Renal pelvis (tissue), 4 donors: ENCODE data around the gene CPT1B. TPM values are rescaled to one million over a fixed set of nuclear protein-coding genes. Genes with fewer than 3 reads are reported as not detected.
A peak's percentile ranks its signal among the peaks of the same experiment; 100 is the strongest.
"Not testable (repeated sequence)": the region's sequence is repeated elsewhere in the genome, so short reads cannot be mapped to it uniquely, and the experiment has no call there.

Experiments used
- DNase-seq: peaks from one replicate; pipeline ENCODE4 v3.0.0-alpha.2; 2013
- polyA plus RNA-seq, 3 donors: library from polyadenylated mRNA; unstranded; fragments of 120-200 nt; gene quantifications; one replicate each; pipeline ENCODE4 v1.2.1, GENCODE V29; 2013; ENCODE audit not compliant: insufficient read length in 3 of 3

Gene CPT1B
- polyA plus RNA-seq, 3 donors, result 16.8 to 18.3 (median 17.1) TPM

DNA sequence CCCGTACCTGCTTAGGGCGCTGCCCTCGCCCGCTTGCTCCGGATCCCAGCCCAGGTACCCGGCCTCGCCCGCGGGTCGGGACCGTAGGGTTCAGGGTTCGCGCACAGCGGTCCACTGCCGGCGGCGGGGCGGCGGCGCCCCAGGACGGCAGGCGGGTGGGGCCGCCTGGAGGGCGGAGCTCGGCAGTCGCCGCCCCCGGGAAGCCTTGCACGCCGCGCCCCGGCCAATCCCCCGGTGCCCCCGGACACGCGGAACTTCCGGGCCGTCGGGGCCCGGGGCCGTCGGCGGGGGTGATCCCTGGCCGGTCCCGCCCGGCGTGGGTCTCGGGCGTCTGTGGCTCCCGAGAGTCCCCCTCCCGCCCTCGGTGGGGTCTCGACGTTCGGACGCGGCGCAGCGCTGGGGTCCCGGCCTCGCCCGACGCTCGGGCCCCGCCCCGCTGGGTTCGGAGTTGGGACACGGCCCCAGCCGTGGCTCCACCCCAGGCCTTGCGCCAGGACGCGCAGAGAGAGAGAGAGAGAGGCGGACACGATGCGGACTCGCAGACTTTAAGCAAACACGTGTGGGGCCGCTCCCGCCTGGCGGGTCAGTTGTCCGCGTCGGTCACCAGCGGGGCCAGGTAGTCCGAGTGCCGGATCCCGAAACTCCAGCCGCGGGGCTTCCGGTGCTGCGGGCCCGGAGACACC is 48.2 kb downstream of the CPT1B start, which contains the start of gene TYMP:
Gene TYMP, minus strand, starts transcription at position 116 of the 683 bp plus-strand sequence. CDS start 303 bp downstream, outside the sequence.
- no peak for DNase-seq

- DNase-seq, result no peak
These were observed 48.8 kb downstream of the CPT1B start for GRCh38 chr22:50529416-50529896.

- no peak for DNase-seq
These were observed 49.4 kb downstream of the CPT1B start for GRCh38 chr22:50528682-50529415.

- DNase-seq, result no peak
These were observed 50.1 kb downstream of the CPT1B start for GRCh38 chr22:50527921-50528681.

GRCh38 chr22:50526834-50527801 is 51.1 kb downstream of the CPT1B start:
- no peak for DNase-seq

DNA sequence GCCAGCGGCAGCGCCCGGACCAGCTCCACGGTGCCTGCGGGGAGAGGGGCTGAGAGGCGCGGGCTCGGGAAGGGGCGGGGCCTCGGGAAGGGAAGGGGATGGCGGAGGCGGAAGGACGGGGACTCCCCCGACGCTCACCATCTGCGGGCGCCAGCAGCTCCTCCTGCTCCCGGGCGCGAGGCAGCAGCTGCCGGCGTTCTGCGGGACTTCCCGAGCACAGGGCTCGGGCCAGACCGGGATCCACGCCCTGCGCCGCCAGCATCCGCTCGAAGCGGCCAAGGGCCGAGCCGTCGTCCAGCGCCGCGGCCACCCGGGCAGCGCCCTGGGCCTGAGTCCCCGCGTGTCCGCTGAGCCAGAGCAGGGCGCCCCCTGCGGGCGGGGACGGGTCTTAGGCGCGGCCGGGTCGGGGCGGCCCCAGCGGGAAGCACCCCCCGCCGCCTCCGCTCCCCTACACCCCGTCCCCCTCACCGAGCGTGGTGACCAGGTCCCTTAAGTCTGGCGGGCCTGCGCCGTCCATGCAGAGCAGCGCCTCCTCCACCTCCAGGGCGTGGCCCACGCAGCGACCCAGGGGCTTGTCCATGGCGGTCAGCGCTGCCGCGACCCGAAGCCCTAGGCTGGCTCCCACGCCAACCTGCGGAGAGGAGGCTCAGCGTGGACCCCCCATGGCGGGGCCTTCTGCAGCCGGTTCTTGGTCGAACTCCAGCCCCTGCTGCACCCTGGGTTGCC is 52.0 kb downstream of the CPT1B start:
- peak; percentile 73 for DNase-seq

- DNase-seq, result no peak
These were observed 52.4 kb downstream of the CPT1B start for GRCh38 chr22:50525858-50526107.

DNA sequence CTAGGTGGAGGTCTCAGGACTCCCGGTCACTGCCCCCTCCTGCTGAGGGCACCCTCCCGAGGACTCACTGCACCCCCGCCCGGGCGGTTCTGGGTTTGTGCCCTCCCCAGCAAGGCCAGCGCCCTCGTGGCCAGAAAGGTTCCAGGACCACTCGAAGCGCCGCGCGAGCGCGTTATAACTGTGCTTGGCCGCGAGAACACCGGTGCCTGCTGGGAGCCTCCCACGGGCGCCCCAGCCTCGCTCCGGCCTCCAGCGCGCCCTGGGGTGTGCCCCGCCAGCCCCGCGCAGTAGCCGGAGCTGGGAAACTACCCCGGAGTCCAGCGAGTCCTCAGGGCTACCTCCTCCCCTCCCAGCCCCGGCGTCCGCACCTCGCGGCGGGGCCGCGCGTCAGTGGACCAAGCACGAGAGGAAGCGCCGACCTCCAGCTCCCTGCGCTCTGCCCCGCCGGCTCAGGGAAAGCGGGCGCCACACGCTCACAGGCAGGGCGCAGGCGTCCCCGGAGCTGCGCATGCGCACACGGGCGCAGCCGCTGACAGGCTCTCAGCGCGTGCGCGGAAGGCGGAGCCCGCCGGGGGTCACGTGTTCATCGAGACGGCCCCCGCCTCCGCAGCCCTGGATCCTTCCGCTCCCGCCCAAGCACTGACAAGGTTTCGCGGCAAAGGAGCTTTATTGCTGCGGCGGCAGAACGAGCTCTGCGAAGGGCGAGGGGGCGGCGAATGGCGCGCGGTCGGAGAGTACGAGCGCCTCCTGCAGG is 52.9 kb downstream of the CPT1B start, which contains the start of gene SCO2:
Gene SCO2, minus strand, starts transcription at position 495 of the 754 bp plus-strand sequence. CDS start 1,187 bp downstream, outside the sequence.
- peak; percentile 97 for DNase-seq

- DNase-seq, result no peak
These were observed 53.5 kb downstream of the CPT1B start for GRCh38 chr22:50524676-50525103.

GRCh38 chr22:50523806-50524675 is 54.2 kb downstream of the CPT1B start:
- DNase-seq, result no peak

DNA sequence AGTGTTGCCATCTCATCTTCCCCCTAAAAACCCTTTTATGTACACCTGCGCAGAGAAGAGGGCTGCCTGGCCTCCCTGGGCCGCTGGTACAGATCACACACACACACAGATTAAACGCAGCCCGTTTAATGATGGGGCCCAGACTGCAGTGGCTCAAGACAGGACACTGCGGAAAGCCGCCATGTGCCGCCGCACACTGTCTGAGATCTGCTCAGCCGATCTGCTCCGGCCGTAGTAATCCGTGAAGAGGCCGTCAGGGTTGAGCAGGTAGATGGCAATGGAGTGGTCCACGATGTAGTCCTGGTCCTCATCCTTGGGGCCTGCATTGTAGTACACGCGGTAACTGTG is 54.8 kb downstream of the CPT1B start:
- DNase-seq, result no peak

- no peak for DNase-seq
These were observed 55.3 kb downstream of the CPT1B start for GRCh38 chr22:50522806-50523438.

DNA sequence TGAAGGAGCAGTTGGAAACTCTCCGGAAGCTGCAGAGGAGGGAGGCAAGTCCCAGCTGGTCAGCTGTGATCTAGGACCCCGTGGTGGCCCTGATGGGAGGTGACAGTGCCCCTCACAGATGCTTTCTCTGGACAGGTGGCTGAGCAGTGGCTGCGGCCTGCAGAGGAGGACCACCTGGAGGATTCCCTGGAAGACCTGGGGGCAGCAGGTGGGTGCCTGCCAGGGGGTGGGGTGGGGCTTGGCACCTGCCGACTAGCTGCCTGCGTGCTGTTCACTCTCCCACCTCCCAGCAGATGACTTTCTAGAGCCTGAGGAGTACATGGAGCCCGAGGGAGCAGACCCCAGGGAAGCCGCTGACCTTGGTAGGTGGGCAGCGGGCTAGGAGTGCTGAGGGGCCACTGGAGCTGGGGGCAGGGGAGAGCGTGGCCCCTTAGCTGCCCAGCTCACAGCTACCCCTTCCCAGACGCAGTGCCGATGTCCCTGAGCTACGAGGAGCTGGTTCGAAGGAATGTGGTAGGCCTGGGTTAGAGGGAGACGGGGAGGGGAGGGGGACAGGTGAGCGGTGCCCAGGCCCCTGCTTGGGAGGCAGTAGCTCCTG is 55.9 kb downstream of the CPT1B start:
- DNase-seq, result no peak

DNA sequence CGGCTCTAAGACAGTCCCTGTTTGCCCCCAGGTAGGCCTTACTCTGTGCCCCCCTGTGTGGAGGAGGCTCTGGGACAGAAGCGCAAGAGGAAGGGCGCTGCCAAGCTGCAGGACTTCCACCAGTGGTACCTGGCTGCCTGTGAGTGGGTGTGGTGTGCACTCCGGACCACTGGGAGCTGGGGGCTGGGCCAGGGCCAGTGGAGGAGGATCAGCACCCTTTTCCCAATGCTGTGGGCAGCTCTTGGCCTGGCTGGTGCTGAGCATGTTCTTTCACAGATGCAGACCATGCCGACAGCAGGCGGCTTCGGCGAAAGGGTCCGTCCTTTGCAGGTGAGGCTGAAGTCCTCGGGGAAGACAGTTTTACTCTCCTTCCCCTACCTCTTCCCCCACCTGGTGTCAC is 56.5 kb downstream of the CPT1B start:
- DNase-seq, result no peak

- DNase-seq, result no peak
These were observed 57.3 kb downstream of the CPT1B start for GRCh38 chr22:50520826-50521453.

- DNase-seq, result not testable (repeated sequence)
These were observed 58.0 kb downstream of the CPT1B start for GRCh38 chr22:50520184-50520583.

DNA sequence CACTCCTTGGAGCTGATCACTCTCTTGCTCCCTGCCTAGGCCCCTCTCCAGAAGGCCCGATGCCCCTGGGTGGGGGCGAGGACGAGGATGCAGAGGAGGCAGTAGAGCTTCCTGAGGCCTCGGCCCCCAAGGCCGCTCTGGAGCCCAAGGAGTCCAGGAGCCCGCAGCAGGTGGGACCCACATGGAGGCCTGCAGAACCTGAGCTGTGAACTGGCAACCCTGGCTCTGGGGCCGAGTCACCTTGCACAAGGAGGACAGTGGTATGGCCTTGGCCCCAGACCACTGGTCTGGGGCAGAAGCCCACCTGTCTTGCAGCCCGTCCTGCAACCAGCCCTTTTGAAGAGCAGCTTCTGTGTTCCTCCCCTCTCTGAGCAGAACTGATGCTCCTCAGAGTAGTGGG is 59.1 kb downstream of the CPT1B start:
- no peak for DNase-seq
